D341Med (cell line): ENCODE measurements around the gene PDE3A.
"Not testable (repeated sequence)": the region's sequence is repeated elsewhere in the genome, so short reads cannot be mapped to it uniquely, and the experiment has no call there.

ENCODE experiments used
- DNase-seq: peaks from one replicate; pipeline ENCODE4 v3.0.0; 2012; ENCODE audit warnings: low spot score

The PDE3A gene

GRCh38 chr12:20368114-20368650 lies at the start of gene PDE3A:
TSS of gene PDE3A (plus strand) at chr12:20368537. CDS start at chr12:20369285, 748 bp downstream.
- peak; percentile 69 for DNase-seq

- no peak for DNase-seq
These were observed 49.0 kb upstream of the PDE3A start for GRCh38 chr12:20319366-20319765.

- no peak for DNase-seq
These were observed 47.8 kb upstream of the PDE3A start for GRCh38 chr12:20320552-20320951.

GRCh38 chr12:20330826-20331505 lies 37.4 kb upstream of the PDE3A start:
- DNase-seq, result not testable (repeated sequence)

- DNase-seq, result no peak
These were observed 29.3 kb upstream of the PDE3A start for GRCh38 chr12:20339060-20339459.

- DNase-seq, result no peak
These were observed 26.2 kb upstream of the PDE3A start for GRCh38 chr12:20342111-20342510.

- no peak for DNase-seq
These were observed 22.5 kb upstream of the PDE3A start for GRCh38 chr12:20345866-20346265.

GRCh38 chr12:20350026-20350425 lies 18.3 kb upstream of the PDE3A start:
- DNase-seq, result no peak

- no peak for DNase-seq
These were observed 17.8 kb upstream of the PDE3A start for GRCh38 chr12:20350495-20350894.

GRCh38 chr12:20351406-20351805 lies 16.9 kb upstream of the PDE3A start:
- no peak for DNase-seq

GRCh38 chr12:20356048-20356447 lies 12.3 kb upstream of the PDE3A start:
- DNase-seq, result no peak

GRCh38 chr12:20360407-20360806 lies 7.9 kb upstream of the PDE3A start:
- no peak for DNase-seq

- no peak for DNase-seq
These were observed 6.9 kb upstream of the PDE3A start for GRCh38 chr12:20361416-20361815.

- DNase-seq, result no peak
These were observed 3.8 kb upstream of the PDE3A start for GRCh38 chr12:20364501-20364900.

GRCh38 chr12:20366776-20367409 lies 1.4 kb upstream of the PDE3A start:
- DNase-seq, result no peak

- no peak for DNase-seq
These were observed 689 bp upstream of the PDE3A start for GRCh38 chr12:20367583-20368113.

- DNase-seq, result peak; percentile 74
These were observed 441 bp downstream of the PDE3A start for GRCh38 chr12:20368651-20369304.

- DNase-seq, result peak; percentile 64
These were observed 1.1 kb downstream of the PDE3A start for GRCh38 chr12:20369305-20370013.

GRCh38 chr12:20370014-20370386 lies 1.7 kb downstream of the PDE3A start:
- DNase-seq, result peak; percentile 22

- DNase-seq, result no peak
These were observed 2.7 kb downstream of the PDE3A start for GRCh38 chr12:20370866-20371519.

GRCh38 chr12:20372326-20373096 lies 4.2 kb downstream of the PDE3A start:
- no peak for DNase-seq
